Activated naive CD4-positive, alpha-beta T cell treated with anti-CD3 and anti-CD28 coated beads, Interleukin-2, amount 50 U/mL, for 16 hours (primary cell): ENCODE data around the gene TBX6.
"Not testable (repeated sequence)": the region's sequence is repeated elsewhere in the genome, so short reads cannot be mapped to it uniquely, and the experiment has no call there.

Source experiments
- DNase-seq: peaks from one replicate; pipeline ENCODE4 v3.0.0-alpha.2; 2020

TBX6 gene

GRCh38 chr16:30091474-30092372 lies at the start of gene TBX6:
TSS of gene TBX6 (minus strand) at chr16:30091924. CDS start at chr16:30091193, 731 bp downstream.
- peak; percentile 94 for DNase-seq

- DNase-seq: no peak
These were observed 48.1 kb upstream of the TBX6 start for GRCh38 chr16:30139583-30140481.

GRCh38 chr16:30137897-30138296 lies 46.2 kb upstream of the TBX6 start:
- DNase-seq: no peak

- DNase-seq: no peak
These were observed 45.4 kb upstream of the TBX6 start for GRCh38 chr16:30136971-30137605.

- no peak for DNase-seq
These were observed 40.9 kb upstream of the TBX6 start for GRCh38 chr16:30132591-30132990.

- DNase-seq: no peak
These were observed 40.2 kb upstream of the TBX6 start for GRCh38 chr16:30131869-30132475.

GRCh38 chr16:30127993-30128392 lies 36.3 kb upstream of the TBX6 start:
- DNase-seq: no peak

GRCh38 chr16:30125690-30126089 lies 34.0 kb upstream of the TBX6 start:
- not testable (repeated sequence) for DNase-seq

- DNase-seq: no peak
These were observed 33.3 kb upstream of the TBX6 start for GRCh38 chr16:30124985-30125379.

GRCh38 chr16:30122604-30123160 lies 31.0 kb upstream of the TBX6 start:
- DNase-seq: peak; percentile 18

GRCh38 chr16:30121741-30122571 lies 30.2 kb upstream of the TBX6 start:
- no peak for DNase-seq

GRCh38 chr16:30120340-30121105 lies 28.8 kb upstream of the TBX6 start:
- no peak for DNase-seq

- DNase-seq: no peak
These were observed 27.7 kb upstream of the TBX6 start for GRCh38 chr16:30119428-30119827.

GRCh38 chr16:30117768-30118167 lies 26.0 kb upstream of the TBX6 start:
- no peak for DNase-seq

- DNase-seq: no peak
These were observed 24.8 kb upstream of the TBX6 start for GRCh38 chr16:30116291-30117207.

- no peak for DNase-seq
These were observed 23.5 kb upstream of the TBX6 start for GRCh38 chr16:30115238-30115637.

GRCh38 chr16:30114833-30115232 lies 23.1 kb upstream of the TBX6 start:
- not testable (repeated sequence) for DNase-seq

- no peak for DNase-seq
These were observed 22.7 kb upstream of the TBX6 start for GRCh38 chr16:30114411-30114810.

- no peak for DNase-seq
These were observed 22.1 kb upstream of the TBX6 start for GRCh38 chr16:30113711-30114333.
